CD4-positive, alpha-beta T cell (primary cell): ENCODE data around the gene KCTD20. TPM values are rescaled to one million over a fixed set of nuclear protein-coding genes. Genes with fewer than 3 reads are reported as not detected.

Experiments used
- ATAC-seq: fragments of 200-7000 bp; cut with Tn5 transposase; one replicate; pipeline ENCODE4 v1.10.0; 2022; ENCODE audit warnings: mild to moderate bottlenecking; ENCODE audit not compliant: poor library complexity
- CTCF ChIA-PET: fragments of 350-600 bp; sonication (Branson Sonifier 250); formaldehyde crosslinking; loops from one replicate; lab custom pipeline; 2021; ENCODE audit warnings: antibody characterized with exemption, inconsistent platforms; lab: Charles Lee
- POLR2A ChIA-PET: fragments of 350-600 bp; sonication (Branson Sonifier 250); formaldehyde crosslinking; loops from one replicate; lab custom pipeline; 2021; ENCODE audit warnings: antibody characterized with exemption, inconsistent platforms; lab: Charles Lee
- DNase-seq, 14 experiments: peaks; one replicate each; pipeline ENCODE4 v3.0.0-alpha.2; 2013 to 2020; ENCODE audit warnings: mixed read lengths in 2 of 14
- H3K27ac ChIP-seq, 2 donors: one replicate each; pipeline versions ENCODE4 v1.5.1 to v1.7.0; 2013; ENCODE audit warnings: low read length in 2 of 2, low read depth in 1 of 2, mild to moderate bottlenecking in 1 of 2
- H3K27me3 ChIP-seq, 2 experiments: 1 replicate in 1 of 2; 2 replicates in 1 of 2; pipeline versions ENCODE4 v1.6.1 to v1.7.0; 2013; ENCODE audit warnings: low read length in 2 of 2, control low read depth in 1 of 2, mild to moderate bottlenecking in 1 of 2, moderate library complexity in 1 of 2; ENCODE audit not compliant: insufficient read depth in 2 of 2, control insufficient read depth in 1 of 2
- H3K36me3 ChIP-seq: one replicate; pipeline ENCODE4 v1.6.1; 2013; ENCODE audit warnings: low read length, control low read depth; ENCODE audit not compliant: insufficient read depth
- H3K4me1 ChIP-seq: one replicate; pipeline ENCODE4 v1.6.1; 2013; ENCODE audit warnings: low read length, control low read depth; ENCODE audit not compliant: insufficient read depth
- H3K4me3 ChIP-seq: one replicate; pipeline ENCODE4 v1.5.1; 2013; ENCODE audit warnings: mild to moderate bottlenecking, low read length, moderate library complexity
- H3K9me3 ChIP-seq, 2 experiments: 1 replicate in 1 of 2; 2 replicates in 1 of 2; pipeline versions ENCODE4 v1.6.1 to v1.7.0; 2013; ENCODE audit warnings: low read length in 2 of 2, mild to moderate bottlenecking in 2 of 2, control low read depth in 1 of 2, moderate library complexity in 1 of 2; ENCODE audit not compliant: control insufficient read depth in 1 of 2, insufficient read depth in 1 of 2
- H3K27ac Mint-ChIP-seq: one replicate; pipeline ENCODE4 v1.8.0; 2020; ENCODE audit warnings: mixed read lengths
- H3K27me3 Mint-ChIP-seq: one replicate; pipeline ENCODE4 v1.8.0; 2021; ENCODE audit warnings: mixed read lengths
- H3K36me3 Mint-ChIP-seq: one replicate; pipeline ENCODE4 v1.8.0; 2021; ENCODE audit warnings: low read depth, mixed read lengths
- H3K4me1 Mint-ChIP-seq: one replicate; pipeline ENCODE4 v1.8.0; 2021; ENCODE audit warnings: low read depth, mixed read lengths
- H3K4me3 Mint-ChIP-seq: one replicate; pipeline ENCODE4 v1.8.0; 2020; ENCODE audit warnings: mild to moderate bottlenecking, mixed read lengths
- H3K9me3 Mint-ChIP-seq: one replicate; pipeline ENCODE4 v1.8.0; 2020; ENCODE audit warnings: mixed read lengths
- intact Hi-C, 2 experiments: fragments of 100-400 bp; cut with DNase I in 1 of 2; cut with micrococcal nuclease in 1 of 2; formaldehyde crosslinking; loops; one replicate each; pipeline versions ENCODE4 v1.15.1 to v1.9.0; 2023 to 2025; cut with DNase I, micrococcal nuclease
- total RNA-seq, 174 experiments: library from RNA in 2 of 174; stranded (reverse) in 2 of 174; gene quantifications; one replicate each; pipeline ENCODE4 v1.2.3 and lab custom pipeline; 2021 to 2026
- TF ChIP-seq, protein P1 (sequence below): fragments of 200-600 bp; IDR thresholded peaks from one replicate; pipeline ENCODE4 v1.8.0; 2022; ENCODE audit warnings: antibody characterized with exemption, mild to moderate bottlenecking

Gene KCTD20
- total RNA-seq, 2 experiments from 2014 or later: 38.4 to 39.5 TPM

DNA sequence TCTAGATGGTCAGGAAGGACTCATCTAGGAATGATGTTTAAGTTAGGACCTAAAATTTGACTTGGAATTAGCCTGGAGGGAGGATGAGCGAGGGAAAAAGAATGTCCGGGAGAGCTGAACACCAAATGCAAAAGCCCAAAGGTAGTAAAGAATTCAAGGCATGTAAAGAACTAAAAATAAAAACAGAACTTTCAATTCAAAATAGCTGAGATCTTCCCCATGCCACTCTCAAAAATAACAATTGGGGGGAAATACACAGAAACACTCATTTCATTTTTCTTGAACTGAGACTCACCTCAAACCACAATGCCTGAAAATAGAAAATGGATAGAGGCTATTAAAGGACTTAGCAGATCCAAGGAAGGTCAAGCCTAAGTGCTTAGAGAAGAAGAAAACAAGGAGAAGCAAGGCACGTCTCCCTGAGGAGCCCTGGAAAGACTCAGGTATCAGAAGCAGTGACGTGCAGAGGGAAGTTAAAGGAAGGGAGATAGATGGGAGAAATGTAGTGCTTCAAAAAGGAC is 10.6 kb upstream of the KCTD20 start:
- TF ChIP-seq, protein P1, sequence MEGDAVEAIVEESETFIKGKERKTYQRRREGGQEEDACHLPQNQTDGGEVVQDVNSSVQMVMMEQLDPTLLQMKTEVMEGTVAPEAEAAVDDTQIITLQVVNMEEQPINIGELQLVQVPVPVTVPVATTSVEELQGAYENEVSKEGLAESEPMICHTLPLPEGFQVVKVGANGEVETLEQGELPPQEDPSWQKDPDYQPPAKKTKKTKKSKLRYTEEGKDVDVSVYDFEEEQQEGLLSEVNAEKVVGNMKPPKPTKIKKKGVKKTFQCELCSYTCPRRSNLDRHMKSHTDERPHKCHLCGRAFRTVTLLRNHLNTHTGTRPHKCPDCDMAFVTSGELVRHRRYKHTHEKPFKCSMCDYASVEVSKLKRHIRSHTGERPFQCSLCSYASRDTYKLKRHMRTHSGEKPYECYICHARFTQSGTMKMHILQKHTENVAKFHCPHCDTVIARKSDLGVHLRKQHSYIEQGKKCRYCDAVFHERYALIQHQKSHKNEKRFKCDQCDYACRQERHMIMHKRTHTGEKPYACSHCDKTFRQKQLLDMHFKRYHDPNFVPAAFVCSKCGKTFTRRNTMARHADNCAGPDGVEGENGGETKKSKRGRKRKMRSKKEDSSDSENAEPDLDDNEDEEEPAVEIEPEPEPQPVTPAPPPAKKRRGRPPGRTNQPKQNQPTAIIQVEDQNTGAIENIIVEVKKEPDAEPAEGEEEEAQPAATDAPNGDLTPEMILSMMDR: no peak
- Histone ChIP-seq H3K36me3 (no peaks in the 10 kb centered on the region), H3K4me1 (no peaks in the 10 kb centered on the region), H3K27me3 (no peaks in the 10 kb centered on the region), H3K27ac (no peak overlapping the region), H3K4me3 (no peak overlapping the region), H3K9me3 (no peaks in the 10 kb centered on the region)
- ChIA-PET CTCF (no interaction called here), POLR2A (interaction anchor here (1.4 kb wide), 1 partner anchor 11 kb away, joined by 3 read pairs; the partner anchor contains the start of genes KCTD20 and PXT1)
- no peak overlapping the region for H3K4me3 Mint-ChIP-seq
- no peaks in the 10 kb centered on the region for H3K36me3 Mint-ChIP-seq
- H3K4me1 Mint-ChIP-seq: no peaks in the 10 kb centered on the region
- intact Hi-C loops: no loop called here
- H3K27me3 Mint-ChIP-seq: no peaks in the 10 kb centered on the region
- ATAC-seq (no peak), DNase-seq (no peak)
- no peak overlapping the region for H3K27ac Mint-ChIP-seq
- no peaks in the 10 kb centered on the region for H3K9me3 Mint-ChIP-seq

DNA sequence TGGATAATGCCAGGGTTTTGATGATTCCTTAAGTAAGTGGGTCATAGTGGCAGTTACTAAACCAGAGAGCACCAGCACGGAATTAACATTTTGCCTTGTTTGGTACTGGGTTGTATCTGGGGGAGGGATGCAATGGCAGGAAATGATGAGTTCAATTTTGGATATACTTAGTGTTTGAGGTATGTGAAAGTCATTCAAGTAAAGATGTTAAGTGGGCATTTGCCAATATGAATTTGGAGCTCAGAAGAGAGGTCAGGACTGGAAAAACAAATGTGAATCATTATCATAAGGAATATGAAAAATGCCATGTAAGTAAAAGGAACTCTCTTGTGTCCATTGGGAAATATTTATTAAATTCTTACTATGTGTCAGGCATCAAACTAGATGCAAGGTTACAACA is 6.3 kb upstream of the KCTD20 start:
- TF ChIP-seq, protein P1: no peak
- Mint-ChIP-seq H3K27ac (no peak overlapping the region), H3K36me3 (no peaks in the 10 kb centered on the region), H3K27me3 (no peaks in the 10 kb centered on the region), H3K4me3 (no peak overlapping the region), H3K4me1 (peaks cover 6% of the 10 kb centered on the region), H3K9me3 (no peaks in the 10 kb centered on the region)
- ATAC-seq: no peak
- intact Hi-C loops: no loop called here
- ChIA-PET POLR2A (no interaction called here), CTCF (no interaction called here)
- Histone ChIP-seq H3K4me1 (peaks cover 3% of the 10 kb centered on the region), H3K4me3 (no peak overlapping the region), H3K27ac (no peak overlapping the region), H3K27me3 (no peaks in the 10 kb centered on the region), H3K9me3 (no peaks in the 10 kb centered on the region), H3K36me3 (no peaks in the 10 kb centered on the region)
- DNase-seq: no peak

DNA sequence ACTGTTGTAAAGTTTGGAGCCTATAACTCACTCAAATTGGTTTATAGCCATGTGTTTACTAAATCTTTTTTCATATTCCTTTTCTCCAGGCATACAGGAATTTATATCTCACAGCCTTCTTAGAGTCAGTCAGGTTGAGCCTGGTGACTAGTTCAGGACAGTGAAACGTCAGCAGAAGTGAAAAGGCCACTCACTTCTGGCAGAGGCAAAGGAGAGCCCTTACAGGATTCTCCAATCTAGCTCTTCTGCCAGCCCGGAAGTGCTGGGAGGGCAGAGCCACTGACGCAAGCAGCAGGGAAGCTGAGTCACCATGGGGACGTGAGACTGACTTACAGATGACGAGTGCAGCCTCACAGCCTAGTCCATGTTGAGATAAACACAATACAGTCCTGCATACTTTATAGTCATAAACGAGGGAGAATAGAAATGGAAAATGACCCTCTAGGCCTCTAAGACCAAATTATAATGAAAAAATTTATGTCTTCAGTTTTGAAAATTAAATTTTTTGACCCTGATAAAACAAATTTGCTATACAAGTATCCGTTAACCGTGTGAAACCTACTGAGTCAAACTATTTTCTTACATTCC is 1.4 kb upstream of the KCTD20 start:
- ATAC-seq (peak; percentile 73), DNase-seq (peak; percentile 57 to 93 (median 72))
- Mint-ChIP-seq H3K36me3 (peaks cover 22% of the 10 kb centered on the region), H3K4me3 (peak overlapping the region; percentile 99), H3K9me3 (no peaks in the 10 kb centered on the region), H3K4me1 (peaks cover 49% of the 10 kb centered on the region), H3K27me3 (no peaks in the 10 kb centered on the region), H3K27ac (peak overlapping the region; percentile 97)
- peak overlapping the region; percentile 26 to 92 for H3K27ac ChIP-seq
- no peaks in the 10 kb centered on the region for H3K9me3 ChIP-seq
- TF ChIP-seq, protein P1: no peak
- H3K4me3 ChIP-seq: no peak overlapping the region
- H3K4me1 ChIP-seq: peaks cover 26% of the 10 kb centered on the region
- no peaks in the 10 kb centered on the region for H3K36me3 ChIP-seq
- CTCF ChIA-PET: interaction anchor here (1.1 to 1.5 kb wide), 3 partner anchors 12 to 103 kb away, joined by 3 to 10 read pairs (median 4); no protein-coding TSS in a partner anchor
- intact Hi-C loops: loop anchor here (1.0 to 10.0 kb wide), 6 partner anchors 18 to 414 kb away; partner anchors contain the start of genes SRSF3 (in 2 of the 2) and MAPK14 (in 1 of the 2)
- H3K27me3 ChIP-seq: no peaks in the 10 kb centered on the region
- POLR2A ChIA-PET: interaction anchor here (0.6 to 1.6 kb wide), 4 partner anchors 18 to 155 kb away, joined by 4 to 6 read pairs (median 4); no protein-coding TSS in a partner anchor
